ENCODE data around the gene HS6ST3. TPM values are rescaled to one million over a fixed set of nuclear protein-coding genes. Genes with fewer than 3 reads are reported as not detected.
"Not testable (repeated sequence)": the region's sequence is repeated elsewhere in the genome, so short reads cannot be mapped to it uniquely, and the experiment has no call there.

The HS6ST3 gene
- 0.80 TPM for total RNA-seq
- polyA plus RNA-seq (ENCODE audit: insufficient read depth in 1 of 8, insufficient read length in 8 of 8, low replicate concordance in 1 of 8), result under 1 TPM; 0.08 to 0.69 (median 0.14) TPM
- long read RNA-seq, donor 1, result 0 reads
- long read RNA-seq, donor 2, result 0 reads
- long read RNA-seq, donor 3, result 0 reads
- long read RNA-seq, donor 4, result 0 reads
- long read RNA-seq, donor 5, result 0 reads
- long read RNA-seq, donor 6, result 0 reads
- long read RNA-seq, donor 7, result 0 reads
- long read RNA-seq, donor 8, full-length matches to known transcripts, result 4 of 4 reads
- long read RNA-seq, donor 8, partial matches to known transcripts, result 0 of 4 reads
- long read RNA-seq, donor 8, other reads (novel, unspliced or antisense), result 0 of 4 reads
- long read RNA-seq, donor 9, full-length matches to known transcripts, result 2 of 2 reads
- long read RNA-seq, donor 9, partial matches to known transcripts, result 0 of 2 reads
- long read RNA-seq, donor 9, other reads (novel, unspliced or antisense), result 0 of 2 reads
- long read RNA-seq, donor 10, result 0 reads
- long read RNA-seq, donor 11, full-length matches to known transcripts, result 2 of 2 reads
- long read RNA-seq, donor 11, partial matches to known transcripts, result 0 of 2 reads
- long read RNA-seq, donor 11, other reads (novel, unspliced or antisense), result 0 of 2 reads

GRCh38 chr13:96089749-96090239 is at the start of gene HS6ST3:
TSS of gene HS6ST3 (plus strand) at chr13:96090107.
- no peaks in the 10 kb centered on the region for H3K9me3 ChIP-seq (replicated peaks; ENCODE audit: control insufficient read depth, low read depth, low read length)
- H3K27me3 ChIP-seq (ENCODE audit: control insufficient read depth, insufficient read depth, low read length), result peaks cover 34% of the 10 kb centered on the region
- peak within 1 kb of the TSS; percentile 35 for H3K4me3 ChIP-seq (ENCODE audit: low read length)
- no peaks in the 10 kb centered on the region for H3K36me3 ChIP-seq (ENCODE audit: control insufficient read depth, insufficient read depth, low read length)
- under 1% methylated on average over 33 of the region's 35 CpGs for WGBS (ENCODE audit: insufficient coverage)
- H3K27ac ChIP-seq (ENCODE audit: low read length), result no peak within 1 kb of the TSS
- peaks cover 11% of the 10 kb centered on the region for H3K4me1 ChIP-seq (ENCODE audit: control insufficient read depth, insufficient read depth, low read length)
- DNase-seq, result peak; percentile 18

- DNase-seq, result no peak
- peaks cover 5% of the 10 kb centered on the region for H3K9me3 ChIP-seq (replicated peaks; ENCODE audit: control insufficient read depth, low read depth, low read length)
- no peaks in the 10 kb centered on the region for H3K27me3 ChIP-seq (ENCODE audit: control insufficient read depth, insufficient read depth, low read length)
- no peak overlapping the region for H3K4me3 ChIP-seq (ENCODE audit: low read length)
- H3K4me1 ChIP-seq (ENCODE audit: control insufficient read depth, insufficient read depth, low read length), result no peaks in the 10 kb centered on the region
- H3K27ac ChIP-seq (ENCODE audit: low read length), result no peak overlapping the region
- H3K36me3 ChIP-seq (ENCODE audit: control insufficient read depth, insufficient read depth, low read length), result no peaks in the 10 kb centered on the region
- WGBS (ENCODE audit: insufficient coverage), result 100% methylated on average over 1 of the region's 4 CpGs
Measured at GRCh38 chr13:96041326-96042110, 48.4 kb upstream of the HS6ST3 start.

GRCh38 chr13:96044238-96044637 is 45.7 kb upstream of the HS6ST3 start:
- Histone ChIP-seq H3K9me3 (replicated peaks; ENCODE audit: control insufficient read depth, low read depth, low read length) (peaks cover 11% of the 10 kb centered on the region), H3K27me3 (ENCODE audit: control insufficient read depth, insufficient read depth, low read length) (no peaks in the 10 kb centered on the region), H3K27ac (ENCODE audit: low read length) (no peak overlapping the region), H3K4me3 (ENCODE audit: low read length) (no peak overlapping the region), H3K4me1 (ENCODE audit: control insufficient read depth, insufficient read depth, low read length) (no peaks in the 10 kb centered on the region), H3K36me3 (ENCODE audit: control insufficient read depth, insufficient read depth, low read length) (no peaks in the 10 kb centered on the region)
- WGBS (ENCODE audit: insufficient coverage), result no CpG with 5 or more reads among the region's 1 CpG
- DNase-seq, result no peak

GRCh38 chr13:96046449-96047126 is 43.3 kb upstream of the HS6ST3 start:
- H3K36me3 ChIP-seq (ENCODE audit: control insufficient read depth, insufficient read depth, low read length); H3K27me3 ChIP-seq (ENCODE audit: control insufficient read depth, insufficient read depth, low read length); DNase-seq; H3K27ac ChIP-seq (ENCODE audit: low read length); H3K4me1 ChIP-seq (ENCODE audit: control insufficient read depth, insufficient read depth, low read length); H3K4me3 ChIP-seq (ENCODE audit: low read length): not testable (repeated sequence)
- peaks cover 11% of the 10 kb centered on the region for H3K9me3 ChIP-seq (replicated peaks; ENCODE audit: control insufficient read depth, low read depth, low read length)
- WGBS (ENCODE audit: insufficient coverage), result 98% methylated on average over 11 of the region's 16 CpGs

- not testable (repeated sequence) for H3K27ac ChIP-seq (ENCODE audit: low read length); DNase-seq; H3K4me3 ChIP-seq (ENCODE audit: low read length); H3K36me3 ChIP-seq (ENCODE audit: control insufficient read depth, insufficient read depth, low read length); H3K27me3 ChIP-seq (ENCODE audit: control insufficient read depth, insufficient read depth, low read length); H3K4me1 ChIP-seq (ENCODE audit: control insufficient read depth, insufficient read depth, low read length)
- WGBS (ENCODE audit: insufficient coverage), result no CpG with 5 or more reads among the region's 4 CpGs
- peaks cover 11% of the 10 kb centered on the region for H3K9me3 ChIP-seq (replicated peaks; ENCODE audit: control insufficient read depth, low read depth, low read length)
Measured at GRCh38 chr13:96050955-96051354, 39.0 kb upstream of the HS6ST3 start.

GRCh38 chr13:96051491-96051890 is 38.4 kb upstream of the HS6ST3 start:
- DNase-seq; H3K36me3 ChIP-seq (ENCODE audit: control insufficient read depth, insufficient read depth, low read length); H3K27ac ChIP-seq (ENCODE audit: low read length); H3K9me3 ChIP-seq (replicated peaks; ENCODE audit: control insufficient read depth, low read depth, low read length); H3K4me1 ChIP-seq (ENCODE audit: control insufficient read depth, insufficient read depth, low read length); H3K27me3 ChIP-seq (ENCODE audit: control insufficient read depth, insufficient read depth, low read length); H3K4me3 ChIP-seq (ENCODE audit: low read length): not testable (repeated sequence)
- no CpG with 5 or more reads among the region's 5 CpGs for WGBS (ENCODE audit: insufficient coverage)

GRCh38 chr13:96051946-96052345 is 38.0 kb upstream of the HS6ST3 start:
- H3K36me3 ChIP-seq (ENCODE audit: control insufficient read depth, insufficient read depth, low read length); H3K27ac ChIP-seq (ENCODE audit: low read length); H3K27me3 ChIP-seq (ENCODE audit: control insufficient read depth, insufficient read depth, low read length); H3K9me3 ChIP-seq (replicated peaks; ENCODE audit: control insufficient read depth, low read depth, low read length); H3K4me1 ChIP-seq (ENCODE audit: control insufficient read depth, insufficient read depth, low read length); H3K4me3 ChIP-seq (ENCODE audit: low read length); DNase-seq: not testable (repeated sequence)
- no CpG with 5 or more reads among the region's 3 CpGs for WGBS (ENCODE audit: insufficient coverage)

GRCh38 chr13:96052656-96053002 is 37.3 kb upstream of the HS6ST3 start:
- Histone ChIP-seq H3K4me3 (ENCODE audit: low read length) (peak overlapping the region; percentile 90), H3K9me3 (replicated peaks; ENCODE audit: control insufficient read depth, low read depth, low read length) (no peaks in the 10 kb centered on the region), H3K27me3 (ENCODE audit: control insufficient read depth, insufficient read depth, low read length) (peaks cover 2% of the 10 kb centered on the region), H3K36me3 (ENCODE audit: control insufficient read depth, insufficient read depth, low read length) (no peaks in the 10 kb centered on the region), H3K4me1 (ENCODE audit: control insufficient read depth, insufficient read depth, low read length) (peaks cover 2% of the 10 kb centered on the region), H3K27ac (ENCODE audit: low read length) (peak overlapping the region; percentile 75)
- no peak for DNase-seq
- 0% methylated on average over 6 of the region's 12 CpGs for WGBS (ENCODE audit: insufficient coverage)

GRCh38 chr13:96053003-96053703 is 36.8 kb upstream of the HS6ST3 start, which contains the start of gene UGGT2:
TSS of gene UGGT2 (minus strand) at chr13:96053401. CDS start at chr13:96053312, 89 bp downstream.
- Histone ChIP-seq H3K4me1 (ENCODE audit: control insufficient read depth, insufficient read depth, low read length) (peaks cover 2% of the 10 kb centered on the region), H3K9me3 (replicated peaks; ENCODE audit: control insufficient read depth, low read depth, low read length) (no peaks in the 10 kb centered on the region), H3K36me3 (ENCODE audit: control insufficient read depth, insufficient read depth, low read length) (no peaks in the 10 kb centered on the region), H3K27me3 (ENCODE audit: control insufficient read depth, insufficient read depth, low read length) (peaks cover 2% of the 10 kb centered on the region), H3K27ac (ENCODE audit: low read length) (peak within 1 kb of the TSS; percentile 90), H3K4me3 (ENCODE audit: low read length) (peak within 1 kb of the TSS; percentile 90)
- WGBS (ENCODE audit: insufficient coverage), result under 1% methylated on average over 72 of the region's 77 CpGs
- peak; percentile 97 for DNase-seq
